Gastrocnemius medialis (tissue), 4 donors: ENCODE results near the gene MRPL49. TPM values are rescaled to one million over a fixed set of nuclear protein-coding genes. Genes with fewer than 3 reads are reported as not detected.

Source experiments
- ATAC-seq, 2 donors: fragments of 150-250 bp; one replicate each; pipeline ENCODE4 v1.9.1; 2016
- DNase-seq, 2 donors: peaks; one replicate each; pipeline ENCODE4 v3.0.0-alpha.2; 2019
- H3K27ac ChIP-seq, 4 donors: fragments of 200-600 bp; sonication (generic); 1 replicate in 1 of 4; 2 replicates in 3 of 4; pipeline ENCODE4 v1.5.1; 2016 to 2018; ENCODE audit warnings: mild to moderate bottlenecking in 2 of 4, moderate library complexity in 1 of 4
- H3K27me3 ChIP-seq, 3 donors: fragments of 200-600 bp; sonication (generic) in 2 of 3; 1 replicate in 1 of 3; 2 replicates in 2 of 3; pipeline versions ENCODE4 v1.5.1 to v1.6.0; 2016 to 2019; ENCODE audit warnings: mild to moderate bottlenecking in 1 of 3, moderate library complexity in 1 of 3
- H3K36me3 ChIP-seq, 2 donors: fragments of 200-600 bp; sonication (generic) in 1 of 2; one replicate each; pipeline ENCODE4 v1.5.1; 2017 to 2018
- H3K4me1 ChIP-seq, 2 donors: fragments of 200-600 bp; sonication (generic) in 1 of 2; one replicate each; pipeline ENCODE4 v1.5.1; 2016 to 2017; ENCODE audit warnings: mild to moderate bottlenecking in 2 of 2
- H3K4me3 ChIP-seq, 4 donors: fragments of 200-600 bp; sonication (generic) in 3 of 4; 1 replicate in 1 of 4; 2 replicates in 3 of 4; pipeline ENCODE4 v1.5.1; 2016 to 2019; ENCODE audit warnings: mild to moderate bottlenecking in 2 of 4
- H3K9me3 ChIP-seq, 3 donors: fragments of 200-600 bp; sonication (generic) in 2 of 3; 1 replicate in 1 of 3; 2 replicates in 2 of 3; pipeline ENCODE4 v1.5.1; 2016 to 2019
- POLR2A ChIP-seq, 2 donors: fragments of 450-650 bp; IDR thresholded peaks; one replicate each; pipeline ENCODE4 v1.6.1; 2017; ENCODE audit warnings: antibody characterized with exemption in 2 of 2, mild to moderate bottlenecking in 2 of 2, moderate library complexity in 2 of 2
- in situ Hi-C, 4 donors: fragments of 200-750 bp; cut with MboI; loops; one replicate each; pipeline versions ENCODE4 v1.15.0 to v1.8.0; 2017; ENCODE audit warnings: low sequenced_read_pairs in 4 of 4
- intact Hi-C: fragments of 100-400 bp; cut with DNase I; formaldehyde crosslinking; loops from one replicate; pipeline ENCODE4 v1.15.1; 2023; ENCODE audit warnings: low total_unique reads
- total RNA-seq, 4 donors: library from RNA; depleted of rRNA; stranded (reverse); fragments of >200 nt; gene quantifications; one replicate each; pipeline versions ENCODE4 v1.1.0 to v1.2.3, GENCODE V29; 2016
- TF ChIP-seq, protein P1 (sequence below), 5 experiments: fragments of 450-650 bp in 3 of 5; fragments of 200-600 bp in 2 of 5; sonication (generic) in 2 of 5; IDR thresholded peaks in 4 of 5; conservative IDR thresholded peaks in 1 of 5; 1 replicate in 4 of 5; 2 replicates in 1 of 5; pipeline ENCODE4 v1.5.1; 2016 to 2019; ENCODE audit warnings: antibody characterized with exemption in 5 of 5, mild to moderate bottlenecking in 3 of 5, moderate library complexity in 3 of 5

MRPL49 gene
- total RNA-seq, 4 donors from 2014 or later: 54.9 to 76.5 (median 63.6) TPM

DNA sequence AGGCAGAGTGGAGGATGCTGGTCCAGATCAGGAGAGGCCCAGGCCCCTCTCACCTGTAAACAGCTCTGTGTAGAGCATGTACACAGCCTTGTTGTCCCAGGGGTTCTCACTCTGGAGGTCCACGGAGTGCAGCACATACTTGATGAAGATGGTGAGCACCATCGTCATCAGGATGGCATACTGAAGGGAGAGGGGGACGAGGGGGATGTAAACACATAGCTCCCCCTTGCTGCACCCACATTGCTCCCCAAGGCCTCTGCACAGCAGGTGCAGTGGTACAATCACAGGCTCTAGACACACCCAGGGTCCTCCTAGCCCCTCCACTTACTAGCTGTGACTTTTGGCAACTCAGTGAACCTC lies 9.3 kb downstream of the MRPL49 start:
- no peak for ATAC-seq
- TF ChIP-seq, protein P1, sequence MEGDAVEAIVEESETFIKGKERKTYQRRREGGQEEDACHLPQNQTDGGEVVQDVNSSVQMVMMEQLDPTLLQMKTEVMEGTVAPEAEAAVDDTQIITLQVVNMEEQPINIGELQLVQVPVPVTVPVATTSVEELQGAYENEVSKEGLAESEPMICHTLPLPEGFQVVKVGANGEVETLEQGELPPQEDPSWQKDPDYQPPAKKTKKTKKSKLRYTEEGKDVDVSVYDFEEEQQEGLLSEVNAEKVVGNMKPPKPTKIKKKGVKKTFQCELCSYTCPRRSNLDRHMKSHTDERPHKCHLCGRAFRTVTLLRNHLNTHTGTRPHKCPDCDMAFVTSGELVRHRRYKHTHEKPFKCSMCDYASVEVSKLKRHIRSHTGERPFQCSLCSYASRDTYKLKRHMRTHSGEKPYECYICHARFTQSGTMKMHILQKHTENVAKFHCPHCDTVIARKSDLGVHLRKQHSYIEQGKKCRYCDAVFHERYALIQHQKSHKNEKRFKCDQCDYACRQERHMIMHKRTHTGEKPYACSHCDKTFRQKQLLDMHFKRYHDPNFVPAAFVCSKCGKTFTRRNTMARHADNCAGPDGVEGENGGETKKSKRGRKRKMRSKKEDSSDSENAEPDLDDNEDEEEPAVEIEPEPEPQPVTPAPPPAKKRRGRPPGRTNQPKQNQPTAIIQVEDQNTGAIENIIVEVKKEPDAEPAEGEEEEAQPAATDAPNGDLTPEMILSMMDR (IDR thresholded peaks at IDR 0.05 in 4 of 5, conservative IDR thresholded peaks at IDR 0.05 in 1 of 5): no peak
- no peak for TF ChIP-seq POLR2A (IDR thresholded peaks at IDR 0.05)
- in situ Hi-C loops (no loop called here), intact Hi-C loops (no loop called here)
- Histone ChIP-seq H3K27me3 (no peaks in the 10 kb centered on the region), H3K4me1 (peaks cover 27 to 29% of the 10 kb centered on the region in 2 donors), H3K9me3 (no peaks in the 10 kb centered on the region), H3K36me3 (peaks cover 0 to 65% of the 10 kb centered on the region in 2 donors), H3K4me3 (no peak overlapping the region), H3K27ac (no peak overlapping the region)
- no peak for DNase-seq

DNA sequence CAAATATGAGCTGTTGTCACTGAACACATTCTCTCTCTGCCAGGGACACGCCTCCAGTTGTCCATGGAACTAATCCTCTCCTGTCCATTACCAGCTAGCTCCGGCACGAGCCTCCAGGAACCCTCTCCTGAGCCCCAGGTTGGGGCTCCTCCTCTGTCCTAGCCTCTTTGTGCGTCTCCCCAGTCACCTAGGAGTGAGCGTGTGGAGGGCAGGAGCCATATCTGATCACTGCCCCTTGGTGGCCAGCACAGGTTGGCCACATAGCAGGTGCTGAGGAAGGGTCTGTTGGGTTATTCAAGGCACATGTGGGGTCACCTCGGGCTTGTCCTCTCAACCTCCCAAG lies 9.7 kb downstream of the MRPL49 start:
- peak overlapping the region in 1 of 4 donors; percentile 31 for H3K27ac ChIP-seq
- no peak overlapping the region for H3K4me3 ChIP-seq
- in situ Hi-C loops (no loop called here), intact Hi-C loops (loop anchor here (2.0 kb wide), 1 partner anchor 725 kb away; no protein-coding TSS in a partner anchor)
- H3K9me3 ChIP-seq: no peaks in the 10 kb centered on the region
- no peaks in the 10 kb centered on the region for H3K27me3 ChIP-seq
- H3K36me3 ChIP-seq: peaks cover 0 to 60% of the 10 kb centered on the region in 2 donors
- H3K4me1 ChIP-seq: peaks cover 27 to 29% of the 10 kb centered on the region in 2 donors
- no peak for TF ChIP-seq POLR2A (IDR thresholded peaks at IDR 0.05)
- TF ChIP-seq, protein P1 (IDR thresholded peaks at IDR 0.05 in 4 of 5, conservative IDR thresholded peaks at IDR 0.05 in 1 of 5): no peak
- DNase-seq (no peak), ATAC-seq (no peak)

- H3K27ac ChIP-seq: peak overlapping the region in 2 of 4 donors; percentile 13 to 99
- ATAC-seq (no peak), DNase-seq (no peak)
- no peaks in the 10 kb centered on the region for H3K9me3 ChIP-seq
- in situ Hi-C loops (no loop called here), intact Hi-C loops (loop anchor here (2.0 kb wide), 1 partner anchor 724 kb away; no protein-coding TSS in a partner anchor)
- H3K36me3 ChIP-seq: peaks cover 0 to 55% of the 10 kb centered on the region in 2 donors
- no peak for TF ChIP-seq POLR2A (IDR thresholded peaks at IDR 0.05)
- TF ChIP-seq, protein P1 (IDR thresholded peaks at IDR 0.05 in 4 of 5, conservative IDR thresholded peaks at IDR 0.05 in 1 of 5): no peak
- no peaks in the 10 kb centered on the region for H3K27me3 ChIP-seq
- no peak overlapping the region for H3K4me3 ChIP-seq
- peaks cover 27 to 29% of the 10 kb centered on the region in 2 donors for H3K4me1 ChIP-seq
These were observed 10.3 kb downstream of the MRPL49 start for GRCh38 chr11:65132238-65132987.

DNA sequence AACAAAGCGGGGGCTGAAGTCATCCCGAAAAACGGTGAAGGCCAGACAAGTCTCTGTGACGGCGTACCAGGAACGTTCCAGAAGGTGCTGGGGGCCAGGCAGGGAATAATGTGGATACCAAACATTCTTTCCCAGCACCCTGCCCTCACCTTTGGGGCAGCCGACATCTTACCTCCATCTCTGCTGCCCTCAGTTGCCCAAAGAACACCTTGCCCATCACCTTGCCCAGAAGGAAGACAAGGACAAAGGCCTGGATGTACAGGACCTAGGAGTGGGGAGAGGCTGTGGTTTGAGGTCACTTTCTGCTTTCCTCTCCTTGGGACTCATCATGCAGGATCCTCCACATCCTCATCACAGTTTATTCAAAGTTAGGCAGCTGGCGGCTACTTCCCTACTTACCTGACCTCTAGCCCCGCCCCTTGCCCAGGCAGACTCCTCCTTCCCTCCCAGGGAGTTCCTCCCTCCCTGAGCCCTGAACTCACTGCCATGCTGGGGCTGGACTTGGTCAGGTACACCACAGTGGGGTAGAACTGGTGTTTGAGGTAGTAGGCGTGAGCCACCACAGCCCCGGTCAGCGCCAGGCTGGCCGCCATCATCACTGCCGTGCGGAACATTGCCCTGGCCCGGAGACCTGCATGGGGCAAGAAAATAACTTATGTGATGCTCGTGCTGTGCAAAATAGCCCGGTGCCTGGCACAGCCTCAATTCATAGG lies 11.0 kb downstream of the MRPL49 start:
- Histone ChIP-seq H3K27ac (peak overlapping the region; percentile 87 to 99 (median 98)), H3K27me3 (no peaks in the 10 kb centered on the region), H3K4me1 (peaks cover 27 to 29% of the 10 kb centered on the region in 2 donors), H3K9me3 (no peaks in the 10 kb centered on the region), H3K4me3 (peak overlapping the region; percentile 84 to 99 (median 92)), H3K36me3 (peaks cover 0 to 48% of the 10 kb centered on the region in 2 donors)
- intact Hi-C loops (loop anchor here (2.0 kb wide), 1 partner anchor 724 kb away; no protein-coding TSS in a partner anchor), in situ Hi-C loops (no loop called here)
- no peak for ATAC-seq
- TF ChIP-seq, protein P1 (IDR thresholded peaks at IDR 0.05 in 4 of 5, conservative IDR thresholded peaks at IDR 0.05 in 1 of 5): no peak
- no peak for TF ChIP-seq POLR2A (IDR thresholded peaks at IDR 0.05)
- no peak for DNase-seq
